ENCODE results near the gene PRKCH. TPM values are rescaled to one million over a fixed set of nuclear protein-coding genes. Genes with fewer than 3 reads are reported as not detected.

Gene PRKCH
- polyA plus RNA-seq, 4 donors = 5.9 to 17.3 (median 12.9) TPM

DNA sequence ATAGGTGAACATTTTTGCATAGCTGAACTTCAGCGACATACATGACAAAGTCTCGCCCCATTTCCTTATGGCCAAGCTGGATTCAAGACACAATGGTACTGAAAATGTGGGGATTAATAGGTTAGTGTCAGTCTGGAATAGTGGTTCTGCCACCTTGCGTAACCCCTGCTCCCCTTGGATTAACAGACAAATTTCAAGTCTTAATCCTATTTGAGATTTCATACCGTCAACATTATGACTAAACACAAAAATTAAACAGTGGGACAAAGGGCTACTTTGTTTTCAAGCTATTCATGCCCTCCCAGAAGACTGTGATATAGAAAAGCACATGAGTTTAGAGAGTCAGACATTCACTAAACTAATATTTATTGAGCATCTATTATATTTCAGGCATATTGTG, 235.1 kb downstream of the PRKCH start:
- WGBS, 3 donors = 92 to 96% (median 96%) methylated on average over 4 of the region's 4 CpGs
- Histone ChIP-seq H3K4me3 (ENCODE audit: low read depth in 1 of 3, low read length in 3 of 3) (no peak overlapping the region), H3K9me3 (ENCODE audit: control insufficient read depth in 2 of 2, insufficient read depth in 1 of 2, low read depth in 1 of 2, low read length in 1 of 2) (no peaks in the 10 kb centered on the region), H3K27me3 (ENCODE audit: control insufficient read depth in 3 of 3, insufficient read depth in 3 of 3, low read length in 3 of 3) (no peaks in the 10 kb centered on the region), H3K36me3 (ENCODE audit: control insufficient read depth in 3 of 3, insufficient read depth in 2 of 3, low read depth in 1 of 3, low read length in 3 of 3) (no peaks in the 10 kb centered on the region), H3K27ac (ENCODE audit: low read depth in 1 of 3, low read length in 2 of 3) (no peak overlapping the region), H3K4me1 (ENCODE audit: control insufficient read depth in 3 of 3, insufficient read depth in 2 of 3, low read depth in 1 of 3, low read length in 2 of 3) (peaks cover 5 to 42% (median 23%) of the 10 kb centered on the region in 3 donors)
- FAIRE-seq (no peak), DNase-seq (no peak)

DNA sequence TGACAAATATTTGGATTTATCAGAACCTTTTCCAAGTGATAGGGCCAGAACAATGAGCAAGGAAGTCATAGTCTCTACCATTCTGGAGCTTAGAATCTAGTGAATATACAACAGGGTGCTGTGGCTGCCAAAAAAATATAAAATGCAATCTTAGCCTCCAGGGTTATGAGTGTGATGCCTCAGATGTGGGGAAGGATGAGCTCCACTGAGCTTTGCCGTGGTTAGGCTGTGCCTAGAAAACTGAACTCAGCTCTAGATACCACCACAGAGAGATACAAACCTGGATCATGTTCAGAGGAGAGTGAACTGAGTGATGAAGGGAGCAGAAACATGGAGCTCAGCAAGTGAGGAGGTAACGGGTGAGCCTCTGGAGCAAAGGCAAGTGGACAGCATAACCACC, 235.9 kb downstream of the PRKCH start:
- no peak for FAIRE-seq
- H3K27me3 ChIP-seq (ENCODE audit: control insufficient read depth in 3 of 3, insufficient read depth in 3 of 3, low read length in 3 of 3) = no peaks in the 10 kb centered on the region
- H3K9me3 ChIP-seq (ENCODE audit: control insufficient read depth in 2 of 2, insufficient read depth in 1 of 2, low read depth in 1 of 2, low read length in 1 of 2) = no peaks in the 10 kb centered on the region
- DNase-seq = no peak
- no peaks in the 10 kb centered on the region for H3K36me3 ChIP-seq (ENCODE audit: control insufficient read depth in 3 of 3, insufficient read depth in 2 of 3, low read depth in 1 of 3, low read length in 3 of 3)
- no peak overlapping the region for H3K4me3 ChIP-seq (ENCODE audit: low read depth in 1 of 3, low read length in 3 of 3)
- 91 to 92% (median 92%) methylated on average over 2 of the region's 2 CpGs for WGBS, 3 donors
- peaks cover 4 to 47% (median 26%) of the 10 kb centered on the region in 3 donors for H3K4me1 ChIP-seq (ENCODE audit: control insufficient read depth in 3 of 3, insufficient read depth in 2 of 3, low read depth in 1 of 3, low read length in 2 of 3)
- no peak overlapping the region for H3K27ac ChIP-seq (ENCODE audit: low read depth in 1 of 3, low read length in 2 of 3)

DNA sequence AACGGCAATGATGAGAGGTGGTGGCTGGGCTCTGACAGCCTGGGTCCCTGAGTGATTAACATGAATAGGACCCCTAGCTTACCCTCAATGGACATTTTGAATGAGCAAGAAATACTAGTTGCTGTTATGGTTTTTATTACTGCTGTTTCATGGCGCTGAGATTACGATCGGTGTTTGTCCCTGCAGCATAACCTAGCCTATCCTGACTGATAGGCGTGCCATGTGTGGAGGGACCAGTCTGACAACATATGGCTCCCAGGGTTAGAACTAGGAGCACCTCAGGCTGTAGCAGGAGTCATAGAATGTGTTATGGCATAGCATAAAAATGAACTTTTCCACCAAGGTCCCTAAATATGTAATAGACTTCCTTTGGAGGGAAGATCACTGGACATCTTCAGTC, 236.5 kb downstream of the PRKCH start:
- WGBS, 3 donors = 96 to 97% (median 96%) methylated on average over 5 of the region's 5 CpGs
- Histone ChIP-seq H3K4me3 (ENCODE audit: low read depth in 1 of 3, low read length in 3 of 3) (no peak overlapping the region), H3K27ac (ENCODE audit: low read depth in 1 of 3, low read length in 2 of 3) (no peak overlapping the region), H3K4me1 (ENCODE audit: control insufficient read depth in 3 of 3, insufficient read depth in 2 of 3, low read depth in 1 of 3, low read length in 2 of 3) (peaks cover 5 to 42% (median 29%) of the 10 kb centered on the region in 3 donors), H3K36me3 (ENCODE audit: control insufficient read depth in 3 of 3, insufficient read depth in 2 of 3, low read depth in 1 of 3, low read length in 3 of 3) (no peaks in the 10 kb centered on the region), H3K27me3 (ENCODE audit: control insufficient read depth in 3 of 3, insufficient read depth in 3 of 3, low read length in 3 of 3) (no peaks in the 10 kb centered on the region), H3K9me3 (ENCODE audit: control insufficient read depth in 2 of 2, insufficient read depth in 1 of 2, low read depth in 1 of 2, low read length in 1 of 2) (no peaks in the 10 kb centered on the region)
- no peak for FAIRE-seq
- no peak for DNase-seq

DNA sequence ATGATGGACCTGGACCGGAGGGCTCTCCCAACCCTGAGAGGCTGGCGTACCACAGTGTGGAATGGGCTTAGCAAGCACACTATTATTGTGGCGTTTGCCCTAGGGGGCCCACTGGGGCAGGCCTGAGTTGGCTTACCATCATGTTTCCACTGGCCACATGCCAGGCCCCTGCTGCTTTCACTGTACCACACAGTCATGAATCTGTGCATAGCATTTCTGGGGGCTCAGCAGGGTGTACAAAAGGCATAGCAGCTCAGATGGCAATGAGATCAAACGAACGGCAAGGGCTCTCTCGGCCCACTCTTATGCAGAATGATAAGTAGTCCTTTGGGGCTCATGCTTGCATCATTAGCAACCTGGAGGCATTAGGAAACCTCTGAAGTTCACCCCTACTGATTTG, 236.9 kb downstream of the PRKCH start:
- Histone ChIP-seq H3K36me3 (ENCODE audit: control insufficient read depth in 3 of 3, insufficient read depth in 2 of 3, low read depth in 1 of 3, low read length in 3 of 3) (no peaks in the 10 kb centered on the region), H3K4me1 (ENCODE audit: control insufficient read depth in 3 of 3, insufficient read depth in 2 of 3, low read depth in 1 of 3, low read length in 2 of 3) (peaks cover 5 to 38% (median 32%) of the 10 kb centered on the region in 3 donors), H3K27me3 (ENCODE audit: control insufficient read depth in 3 of 3, insufficient read depth in 3 of 3, low read length in 3 of 3) (no peaks in the 10 kb centered on the region), H3K27ac (ENCODE audit: low read depth in 1 of 3, low read length in 2 of 3) (peak overlapping the region in 2 of 3 donors; percentile 9 to 90), H3K4me3 (ENCODE audit: low read depth in 1 of 3, low read length in 3 of 3) (no peak overlapping the region), H3K9me3 (ENCODE audit: control insufficient read depth in 2 of 2, insufficient read depth in 1 of 2, low read depth in 1 of 2, low read length in 1 of 2) (no peaks in the 10 kb centered on the region)
- DNase-seq = no peak
- FAIRE-seq = no peak
- WGBS, 3 donors = 91 to 95% (median 92%) methylated on average over 6 of the region's 6 CpGs

DNA sequence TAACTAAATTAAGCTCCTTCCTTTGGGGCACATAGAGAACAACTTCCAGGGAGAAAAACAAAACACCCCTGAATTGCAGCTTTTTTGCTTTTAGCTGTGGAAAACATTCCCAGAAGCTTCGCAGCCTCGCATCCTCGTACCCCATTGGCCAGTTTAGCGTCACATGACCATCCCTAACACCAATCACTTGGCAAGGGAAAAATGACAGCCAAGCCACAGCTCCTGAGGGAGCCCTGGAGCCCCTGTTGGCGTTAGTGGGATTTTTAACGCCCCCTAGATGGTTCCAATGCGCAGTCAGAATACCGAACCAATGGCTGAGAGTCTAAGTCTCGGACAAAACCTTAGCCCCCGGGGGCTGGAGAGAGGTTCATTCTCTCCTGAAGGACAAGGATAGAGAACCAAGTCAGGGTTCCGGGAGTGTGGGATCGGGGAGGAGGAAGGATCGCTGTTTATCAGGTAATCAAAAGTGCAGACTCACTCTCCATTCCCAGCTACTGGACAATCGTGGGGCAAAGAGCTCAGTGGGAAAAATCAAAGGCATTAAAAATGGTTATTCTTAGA, 238.3 kb downstream of the PRKCH start:
- Histone ChIP-seq H3K27ac (ENCODE audit: low read depth in 1 of 3, low read length in 2 of 3) (peak overlapping the region; percentile 80 to 90 (median 90)), H3K4me1 (ENCODE audit: control insufficient read depth in 3 of 3, insufficient read depth in 2 of 3, low read depth in 1 of 3, low read length in 2 of 3) (peaks cover 5 to 38% (median 37%) of the 10 kb centered on the region in 3 donors), H3K36me3 (ENCODE audit: control insufficient read depth in 3 of 3, insufficient read depth in 2 of 3, low read depth in 1 of 3, low read length in 3 of 3) (no peaks in the 10 kb centered on the region), H3K27me3 (ENCODE audit: control insufficient read depth in 3 of 3, insufficient read depth in 3 of 3, low read length in 3 of 3) (no peaks in the 10 kb centered on the region), H3K9me3 (ENCODE audit: control insufficient read depth in 2 of 2, insufficient read depth in 1 of 2, low read depth in 1 of 2, low read length in 1 of 2) (no peaks in the 10 kb centered on the region), H3K4me3 (ENCODE audit: low read depth in 1 of 3, low read length in 3 of 3) (peak overlapping the region in 2 of 3 donors; percentile 39 to 45)
- no peak for FAIRE-seq
- 21 to 70% (median 42%) methylated on average over 14 of the region's 14 CpGs for WGBS, 3 donors
- DNase-seq = peak; percentile 86 to 94

- H3K27me3 ChIP-seq (ENCODE audit: control insufficient read depth in 3 of 3, insufficient read depth in 3 of 3, low read length in 3 of 3) = no peaks in the 10 kb centered on the region
- DNase-seq = peak; percentile 36 to 39
- H3K4me1 ChIP-seq (ENCODE audit: control insufficient read depth in 3 of 3, insufficient read depth in 2 of 3, low read depth in 1 of 3, low read length in 2 of 3) = peaks cover 5 to 38% (median 35%) of the 10 kb centered on the region in 3 donors
- no peaks in the 10 kb centered on the region for H3K9me3 ChIP-seq (ENCODE audit: control insufficient read depth in 2 of 2, insufficient read depth in 1 of 2, low read depth in 1 of 2, low read length in 1 of 2)
- WGBS, 3 donors = 28 to 53% (median 42%) methylated on average over 5 of the region's 5 CpGs
- H3K4me3 ChIP-seq (ENCODE audit: low read depth in 1 of 3, low read length in 3 of 3) = peak overlapping the region in 1 of 3 donors; percentile 45
- H3K27ac ChIP-seq (ENCODE audit: low read depth in 1 of 3, low read length in 2 of 3) = peak overlapping the region; percentile 80 to 90 (median 90)
- FAIRE-seq = no peak
- no peaks in the 10 kb centered on the region for H3K36me3 ChIP-seq (ENCODE audit: control insufficient read depth in 3 of 3, insufficient read depth in 2 of 3, low read depth in 1 of 3, low read length in 3 of 3)
Observed at GRCh38 chr14:61560323-61560722, 238.9 kb downstream of the PRKCH start.

- H3K27ac ChIP-seq (ENCODE audit: low read depth in 1 of 3, low read length in 2 of 3) = peak overlapping the region in 2 of 3 donors; percentile 29 to 92
- peaks cover 5 to 38% (median 33%) of the 10 kb centered on the region in 3 donors for H3K4me1 ChIP-seq (ENCODE audit: control insufficient read depth in 3 of 3, insufficient read depth in 2 of 3, low read depth in 1 of 3, low read length in 2 of 3)
- no peaks in the 10 kb centered on the region for H3K27me3 ChIP-seq (ENCODE audit: control insufficient read depth in 3 of 3, insufficient read depth in 3 of 3, low read length in 3 of 3)
- H3K4me3 ChIP-seq (ENCODE audit: low read depth in 1 of 3, low read length in 3 of 3) = no peak overlapping the region
- WGBS, 3 donors = 69 to 79% (median 72%) methylated on average over 3 of the region's 3 CpGs
- H3K9me3 ChIP-seq (ENCODE audit: control insufficient read depth in 2 of 2, insufficient read depth in 1 of 2, low read depth in 1 of 2, low read length in 1 of 2) = no peaks in the 10 kb centered on the region
- DNase-seq = no peak
- no peak for FAIRE-seq
- H3K36me3 ChIP-seq (ENCODE audit: control insufficient read depth in 3 of 3, insufficient read depth in 2 of 3, low read depth in 1 of 3, low read length in 3 of 3) = no peaks in the 10 kb centered on the region
Observed at GRCh38 chr14:61561104-61561503, 239.7 kb downstream of the PRKCH start.

DNA sequence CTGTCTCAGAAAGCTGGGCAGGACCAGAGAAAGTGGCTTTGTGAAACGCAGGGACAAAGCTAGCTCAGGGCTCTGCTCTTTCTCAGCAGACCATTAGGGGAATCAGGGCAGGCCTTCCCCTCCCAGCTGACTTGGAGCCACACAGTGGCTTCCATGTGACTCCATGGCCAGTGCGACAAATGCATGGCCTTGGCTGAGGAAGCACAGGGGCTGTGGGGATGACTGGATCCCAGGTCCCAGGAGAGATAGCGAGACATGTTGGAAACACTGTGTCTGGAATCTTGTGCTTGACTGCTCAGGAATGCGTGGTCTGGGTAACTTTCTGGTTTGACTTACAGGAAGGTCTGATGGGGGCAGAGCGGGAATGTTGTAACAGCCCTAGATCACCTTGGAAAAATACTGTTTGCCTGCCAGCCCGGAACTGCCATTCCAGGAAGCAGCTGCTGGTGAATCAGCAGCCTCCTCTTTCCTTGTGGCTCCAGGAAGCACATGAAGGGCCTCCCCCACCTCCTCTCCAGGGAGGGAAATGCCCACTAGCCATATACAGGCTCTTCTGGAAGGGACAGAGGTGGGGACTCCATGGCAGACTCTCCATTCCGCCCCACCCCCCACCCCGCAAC, 240.4 kb downstream of the PRKCH start:
- peak overlapping the region; percentile 24 to 92 (median 29) for H3K27ac ChIP-seq (ENCODE audit: low read depth in 1 of 3, low read length in 2 of 3)
- peaks cover 5 to 38% (median 33%) of the 10 kb centered on the region in 3 donors for H3K4me1 ChIP-seq (ENCODE audit: control insufficient read depth in 3 of 3, insufficient read depth in 2 of 3, low read depth in 1 of 3, low read length in 2 of 3)
- H3K27me3 ChIP-seq (ENCODE audit: control insufficient read depth in 3 of 3, insufficient read depth in 3 of 3, low read length in 3 of 3) = no peaks in the 10 kb centered on the region
- no peak for FAIRE-seq
- no peak overlapping the region for H3K4me3 ChIP-seq (ENCODE audit: low read depth in 1 of 3, low read length in 3 of 3)
- no peaks in the 10 kb centered on the region for H3K9me3 ChIP-seq (ENCODE audit: control insufficient read depth in 2 of 2, insufficient read depth in 1 of 2, low read depth in 1 of 2, low read length in 1 of 2)
- WGBS, 3 donors = 57 to 63% (median 59%) methylated on average over 8 of the region's 8 CpGs
- DNase-seq = peak; percentile 71 to 73
- H3K36me3 ChIP-seq (ENCODE audit: control insufficient read depth in 3 of 3, insufficient read depth in 2 of 3, low read depth in 1 of 3, low read length in 3 of 3) = no peaks in the 10 kb centered on the region

Measured in small intestine (tissue), 7 donors.